Stromal cell of bone marrow (primary cell): ENCODE results near the gene GCHFR.
A peak's percentile ranks its signal among the peaks of the same experiment; 100 is the strongest.

Experiments
- DNase-seq: peaks from one replicate; pipeline ENCODE4 v3.0.0-alpha.2; 2012; ENCODE audit warnings: low read depth

GCHFR gene

GRCh38 chr15:40754883-40755811, 8.7 kb upstream of the GCHFR start, which contains the start of gene RMDN3:
Gene RMDN3 (minus strand): TSS chr15:40755254. CDS start chr15:40754783, 471 bp downstream.
- DNase-seq, result peak; percentile 81

DNA sequence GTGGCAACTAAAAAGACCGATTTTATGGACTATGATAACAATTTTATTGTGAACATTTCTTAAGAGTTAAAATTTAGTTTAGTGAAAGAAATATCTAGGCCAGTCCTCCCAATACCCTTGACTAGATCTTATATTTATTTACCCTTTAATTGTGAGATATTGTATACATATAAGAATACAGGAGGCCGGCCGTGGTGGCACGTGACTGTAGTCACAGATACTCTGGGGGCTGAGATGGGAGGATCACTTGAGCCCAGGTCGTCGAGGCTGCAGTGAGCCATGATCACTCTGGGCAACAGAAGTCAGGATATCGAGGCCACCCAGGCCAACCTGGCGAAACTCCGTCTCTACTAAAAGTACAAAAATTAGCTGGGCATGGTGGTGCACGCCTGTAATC, 8.1 kb upstream of the GCHFR start:
- DNase-seq, result no peak

GRCh38 chr15:40756938-40757337, 6.9 kb upstream of the GCHFR start:
- no peak for DNase-seq

DNA sequence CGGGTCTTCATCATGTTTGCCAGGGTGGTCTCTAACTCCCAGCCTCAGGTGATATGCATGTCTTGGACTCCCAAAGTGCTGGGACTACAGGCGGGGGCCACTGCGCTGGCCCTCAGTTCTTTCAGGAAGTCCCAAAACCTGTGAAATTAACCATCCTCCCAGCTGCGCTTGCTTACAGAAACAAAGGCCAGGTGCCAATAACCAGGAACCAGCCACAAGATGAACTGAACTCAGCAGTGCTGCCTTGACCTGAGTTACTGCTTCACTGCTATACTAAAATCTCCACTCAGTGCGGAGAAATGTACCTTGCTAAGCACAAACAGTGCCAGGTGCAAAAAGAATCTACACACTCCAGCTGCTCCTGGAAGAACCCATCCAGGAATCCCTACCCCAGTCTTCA, 3.9 kb upstream of the GCHFR start:
- DNase-seq, result no peak

DNA sequence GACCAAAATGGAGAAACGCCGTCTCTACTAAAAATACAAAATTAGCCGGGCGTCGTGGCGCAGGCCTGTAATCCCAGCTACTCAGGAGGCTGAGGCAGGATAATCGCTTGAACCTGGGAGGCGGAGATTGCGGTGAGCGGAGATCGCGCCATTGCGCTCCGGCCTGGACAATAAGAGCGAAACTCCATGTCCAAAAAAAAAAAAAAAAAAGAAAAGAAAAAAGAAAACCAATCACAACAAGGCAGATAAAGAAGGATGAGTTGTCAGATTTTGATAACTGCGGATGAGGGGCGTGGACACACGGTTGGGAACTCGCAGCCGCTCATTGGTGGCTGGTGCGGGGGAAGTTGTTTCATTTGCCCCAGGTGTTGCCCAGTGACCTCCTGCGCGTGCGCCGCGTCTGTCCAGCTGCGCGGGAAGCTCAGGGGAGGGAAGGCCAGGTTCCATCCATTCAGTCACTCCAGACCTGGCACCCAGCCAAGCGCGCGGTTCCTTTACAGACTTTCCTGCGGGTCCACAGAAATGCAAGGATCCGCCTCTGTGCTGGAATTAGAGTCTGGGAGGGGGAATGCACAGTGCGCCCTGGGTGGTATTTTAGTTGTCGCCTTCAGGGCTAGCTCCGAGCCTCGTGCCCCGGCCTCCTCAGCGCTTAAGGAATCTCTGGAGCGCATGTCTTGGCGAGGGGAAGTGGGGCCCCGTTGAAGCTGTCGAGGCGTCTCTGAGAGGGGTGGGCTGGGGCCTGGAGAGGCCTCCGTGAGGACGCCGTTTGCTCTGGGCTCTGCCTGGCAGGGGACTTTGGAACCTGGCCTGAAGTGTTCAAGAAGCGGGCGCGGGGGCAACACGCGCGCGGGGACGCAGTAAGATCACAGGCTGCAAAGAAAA, 708 bp upstream of the GCHFR start:
- DNase-seq, result no peak

DNA sequence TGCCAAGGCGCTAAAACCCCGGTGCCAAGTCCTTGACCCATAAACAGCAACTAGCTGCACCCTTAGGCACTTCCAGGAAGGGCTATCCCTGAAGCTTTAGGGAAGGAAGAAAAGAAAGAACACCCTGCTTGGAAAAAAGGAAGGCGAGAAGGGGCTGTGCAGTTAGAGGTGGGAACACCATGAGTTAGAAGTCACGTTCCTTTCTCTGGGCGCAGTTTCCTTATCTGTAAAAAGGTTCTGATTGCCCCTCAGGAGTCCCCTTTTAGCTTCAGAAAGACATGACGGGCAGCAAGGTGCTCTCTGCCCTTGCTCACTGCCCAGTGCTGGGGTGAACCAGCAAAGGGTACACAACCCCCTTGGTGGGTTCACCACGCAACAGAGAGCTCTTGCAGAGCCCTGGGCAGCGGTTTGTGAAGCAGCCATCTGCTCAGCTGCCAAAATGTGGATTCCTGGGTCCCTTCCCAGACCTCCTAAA, 798 bp downstream of the GCHFR start:
- DNase-seq, result no peak

- no peak for DNase-seq
Observed at GRCh38 chr15:40766194-40766815, 2.4 kb downstream of the GCHFR start.

DNA sequence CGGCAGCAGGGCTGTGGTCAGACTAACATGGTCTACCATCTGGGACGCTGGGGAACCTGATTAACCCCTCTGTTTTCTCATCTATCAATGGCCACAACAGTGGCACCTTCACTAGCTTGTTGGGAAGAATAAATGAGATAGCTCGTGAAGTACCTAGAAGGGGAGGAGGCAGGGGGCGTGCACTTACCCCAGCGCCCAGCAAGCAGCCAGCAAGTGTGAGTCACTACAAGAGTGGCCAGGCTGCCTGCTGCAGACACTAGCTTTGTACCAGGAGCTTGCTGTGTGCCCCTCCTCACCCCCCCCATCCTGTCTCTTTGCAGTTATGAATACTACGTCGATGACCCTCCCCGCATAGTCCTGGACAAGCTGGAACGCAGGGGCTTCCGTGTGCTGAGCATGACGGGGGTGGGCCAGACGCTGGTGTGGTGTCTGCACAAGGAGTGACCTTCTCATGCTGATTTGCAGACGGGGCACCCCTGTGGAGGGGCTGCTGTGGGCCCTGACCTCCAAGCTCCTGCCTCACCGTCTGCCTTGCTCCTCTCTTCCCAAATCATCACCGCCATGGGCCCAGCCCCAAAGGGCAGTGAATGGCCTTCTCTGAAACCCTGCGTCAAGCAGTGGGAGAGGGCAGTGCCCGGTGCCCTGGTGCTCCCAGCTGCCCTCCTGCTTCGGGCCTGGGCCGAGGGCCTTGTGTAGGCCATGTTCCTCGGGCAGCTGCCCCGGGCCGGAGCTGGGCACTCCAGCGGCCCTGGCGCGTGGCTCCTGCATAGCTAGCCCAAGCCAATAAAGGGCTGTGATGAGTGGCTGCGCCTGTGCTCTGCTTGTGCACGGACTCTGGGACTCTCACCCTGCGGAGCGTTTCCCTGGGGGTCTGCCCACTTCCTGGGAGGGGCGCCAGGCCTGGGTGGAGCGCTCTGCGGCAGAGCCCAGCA, 3.3 kb downstream of the GCHFR start:
- DNase-seq, result no peak

DNA sequence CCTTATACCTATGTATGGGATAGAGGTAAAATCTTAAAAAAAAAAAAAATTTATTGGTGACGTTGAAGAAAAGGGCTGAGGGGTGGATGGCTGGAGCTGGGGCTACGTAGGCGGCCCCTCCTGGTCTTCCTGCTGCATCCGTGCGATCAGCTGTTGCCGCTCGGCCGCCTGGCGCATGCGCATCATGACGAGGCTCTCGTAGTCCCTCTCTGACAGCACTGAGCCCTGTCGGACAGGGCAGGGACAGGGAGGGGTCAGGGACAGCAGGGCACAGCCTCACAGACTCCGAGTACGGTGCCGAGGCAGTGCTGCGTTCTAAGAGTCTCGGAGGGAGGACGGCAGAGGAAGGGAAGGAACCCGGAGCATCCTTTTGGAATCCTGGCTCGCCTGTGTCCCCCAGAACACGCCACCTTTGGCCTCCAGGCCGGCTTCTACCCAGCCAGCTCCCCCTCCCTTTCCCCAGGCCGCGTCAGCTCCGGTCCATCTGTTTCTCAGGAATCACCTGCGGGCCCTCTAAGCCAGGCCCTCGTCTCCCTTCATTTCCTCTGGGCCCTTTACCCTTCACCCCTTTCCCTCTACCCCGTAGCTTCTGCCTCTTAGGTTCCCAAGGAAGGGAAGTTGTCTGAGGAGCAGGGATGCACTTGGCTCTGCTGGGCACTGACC, 4.1 kb downstream of the GCHFR start:
- DNase-seq, result no peak

DNA sequence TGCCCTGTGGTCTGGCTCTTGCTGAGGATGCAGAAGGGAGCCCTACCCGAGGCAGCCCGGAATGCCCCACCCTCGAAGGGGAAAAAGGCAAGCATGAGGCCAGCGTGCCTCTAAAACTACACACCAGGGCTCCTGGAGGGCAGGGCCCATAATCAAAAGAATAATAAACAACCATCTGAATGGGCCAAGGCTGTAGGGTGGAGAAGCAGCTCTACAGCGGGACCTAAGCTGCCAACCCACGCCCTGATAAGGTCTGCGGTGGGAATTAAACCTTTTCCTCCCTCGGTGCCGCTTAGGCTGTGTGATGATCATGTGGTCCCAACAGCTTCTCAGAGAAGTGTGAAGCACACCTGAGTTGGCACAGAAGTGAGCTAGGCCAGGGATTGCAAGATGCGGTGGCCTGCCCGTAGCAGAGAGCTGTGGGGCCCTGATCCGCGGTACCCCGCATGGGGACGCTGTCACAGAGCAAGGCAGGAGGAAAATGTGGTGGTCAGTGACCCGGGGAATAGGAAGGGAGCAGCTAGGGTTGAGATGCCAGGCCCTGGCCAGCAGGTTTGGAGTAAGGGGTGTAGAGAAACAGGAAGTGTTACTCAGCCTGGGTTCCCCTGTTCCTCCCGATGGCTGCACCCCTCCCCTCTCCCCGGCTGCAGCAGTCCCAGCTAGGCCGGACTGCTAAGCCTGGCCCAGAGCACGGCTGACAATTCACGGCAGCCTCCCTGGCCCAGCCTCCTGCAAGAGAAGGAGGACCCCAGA, 4.8 kb downstream of the GCHFR start:
- no peak for DNase-seq

DNA sequence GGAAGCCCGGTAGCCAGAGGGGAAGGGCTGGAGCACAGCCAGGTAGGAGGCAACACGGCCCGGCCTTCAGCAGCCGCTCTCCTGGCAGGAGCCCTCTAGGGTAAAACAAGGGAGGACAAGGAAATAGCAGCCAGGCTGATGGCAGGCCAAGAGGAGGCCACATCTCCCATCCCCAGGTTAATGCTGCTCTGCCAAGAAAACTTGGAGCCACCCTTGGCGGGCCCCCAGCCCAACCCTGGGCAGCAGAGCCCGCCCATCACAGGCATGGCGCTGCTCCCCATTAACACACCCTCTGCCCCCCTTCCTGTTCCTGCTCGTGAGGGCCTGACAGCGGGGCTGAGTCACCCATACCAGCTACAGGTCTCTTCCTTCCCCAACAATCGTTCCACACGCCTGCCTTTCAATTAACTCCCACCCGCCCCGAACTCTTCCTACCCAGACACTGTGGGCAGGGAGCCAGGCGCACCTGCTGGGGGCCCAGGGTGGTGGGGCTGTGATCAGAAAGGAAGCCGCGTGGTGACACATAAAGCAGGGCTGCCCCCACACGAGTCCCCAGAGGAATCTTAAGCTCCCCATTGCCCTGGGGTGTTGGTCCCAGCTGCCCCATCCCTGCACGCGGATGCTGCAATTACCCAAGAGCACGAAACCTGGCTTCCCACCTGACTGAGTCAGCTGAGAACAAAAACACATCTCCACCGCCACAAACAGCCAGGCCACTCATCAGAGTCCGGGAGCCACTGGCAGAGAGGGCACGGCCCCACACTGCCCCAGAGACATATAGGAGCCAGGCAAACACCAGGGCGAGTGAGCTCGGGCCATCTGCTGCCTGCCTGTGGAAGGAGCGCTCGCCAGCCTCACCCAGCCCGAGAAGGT, 5.6 kb downstream of the GCHFR start, which contains the start of gene C15orf62:
Gene C15orf62, plus strand, starts transcription at position 707 of the 873 bp plus-strand sequence. CDS start 516 bp downstream, outside the sequence.
- DNase-seq, result no peak

DNA sequence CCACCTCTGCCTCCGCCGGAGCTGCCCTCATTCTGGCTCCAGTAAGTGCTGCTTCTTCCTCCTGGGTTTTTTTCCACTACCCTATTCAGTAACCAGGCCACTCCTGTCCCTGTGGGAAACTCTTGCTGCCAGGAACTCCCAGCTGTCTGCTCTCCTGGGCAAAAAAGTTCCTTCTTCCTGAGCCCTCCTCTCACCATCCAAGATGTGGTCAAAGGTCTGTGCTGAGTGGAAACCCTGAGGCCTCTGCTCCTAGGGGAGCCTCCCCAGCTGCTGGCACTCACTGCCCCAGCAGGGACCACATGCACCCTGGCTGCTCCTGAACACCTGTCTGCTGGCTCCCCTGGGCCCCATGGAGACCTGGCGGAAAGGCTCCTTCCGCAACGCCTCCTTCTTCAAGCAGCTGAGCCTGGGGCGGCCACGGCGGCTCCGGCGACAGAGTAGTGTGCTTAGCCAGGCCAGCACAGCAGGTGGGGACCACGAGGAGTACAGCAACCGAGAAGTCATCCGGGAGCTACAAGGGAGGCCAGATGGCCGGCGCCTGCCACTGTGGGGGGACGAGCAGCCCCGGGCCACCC, 6.4 kb downstream of the GCHFR start:
- DNase-seq, result no peak

DNA sequence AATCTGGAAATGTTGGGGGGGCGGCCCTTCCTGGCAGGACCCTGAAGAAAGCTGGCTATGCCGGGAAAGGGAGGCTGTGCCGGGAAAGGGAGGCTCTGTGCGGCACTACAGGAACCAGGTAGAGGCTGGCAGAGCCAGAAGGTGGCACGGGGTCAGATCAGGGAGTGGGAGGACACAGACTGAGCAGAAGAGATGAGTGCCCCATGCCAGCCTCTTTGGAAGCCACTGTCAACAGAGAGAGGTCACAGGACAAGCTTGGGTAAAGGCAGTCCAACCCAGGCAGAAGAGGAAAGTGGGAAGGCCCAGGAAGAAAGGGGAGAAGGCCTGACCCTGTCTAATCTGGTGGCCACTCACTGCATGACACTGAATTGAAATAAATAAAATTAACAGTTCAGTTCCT, 7.4 kb downstream of the GCHFR start:
- DNase-seq, result no peak

DNA sequence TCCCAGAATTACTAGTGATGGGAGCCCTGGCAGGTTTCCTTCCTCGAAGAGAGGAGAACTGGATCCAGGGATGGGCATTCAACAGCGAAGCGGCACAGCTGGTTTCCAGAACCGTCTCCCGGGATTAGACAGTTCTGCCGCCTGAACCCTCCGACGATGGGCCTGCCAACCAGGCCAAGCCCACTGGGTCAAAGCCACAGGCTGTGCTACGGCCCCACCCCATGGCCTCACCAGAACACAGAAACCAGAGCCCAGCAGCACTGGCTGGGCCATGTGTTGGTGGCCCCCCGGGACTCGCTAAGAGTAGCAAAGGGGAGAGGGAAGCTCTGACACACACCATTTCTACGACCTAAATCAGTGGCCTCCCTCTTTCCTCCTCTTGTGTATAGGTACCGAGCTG, 8.1 kb downstream of the GCHFR start:
- no peak for DNase-seq

- DNase-seq, result no peak
Observed at GRCh38 chr15:40773496-40773895, 9.6 kb downstream of the GCHFR start.

GRCh38 chr15:40773902-40774301, 10.0 kb downstream of the GCHFR start:
- DNase-seq, result no peak

GRCh38 chr15:40775007-40775406, 11.1 kb downstream of the GCHFR start:
- no peak for DNase-seq
